HCT116 (cell line): ENCODE data around the gene EIF2B4. TPM values are rescaled to one million over a fixed set of nuclear protein-coding genes. Genes with fewer than 3 reads are reported as not detected.

Experiments
- ATAC-seq: fragments of 200-7000 bp; cut with Tn5 transposase; 2 replicates; pipeline ENCODE4 v1.9.1; 2020; ENCODE audit warnings: mild to moderate bottlenecking, moderate library complexity
- BruUV-seq: library from RNA; stranded (reverse); fragments of 400-500 nt; replicated peaks from 2 replicates; lab custom pipeline; 2021; lab: Mats Ljungman, UMichigan
- CTCF ChIA-PET: fragments of 300-600 bp; sonication (Branson Sonifier 250); formaldehyde crosslinking; loops from one replicate; lab custom pipeline; 2021; ENCODE audit warnings: antibody characterized with exemption; lab: Charles Lee
- POLR2A ChIA-PET: fragments of 300-600, 350-600 bp; sonication (Branson Sonifier 250); formaldehyde crosslinking; loops from one replicate; lab custom pipeline; 2021; ENCODE audit warnings: antibody characterized with exemption; lab: Charles Lee
- RAD21 ChIA-PET, 2 experiments: fragments of 300-600 bp; sonication (Branson Sonifier 250); formaldehyde crosslinking; loops; one replicate each; lab custom pipeline; 2023; ENCODE audit warnings: low total read pairs in 2 of 2; ENCODE audit not compliant: uncharacterized antibody in 2 of 2, unreplicated experiment in 2 of 2, low non-redundant PET in 1 of 2; lab: Charles Lee
- DNase-seq: peaks from one replicate; pipeline ENCODE4 v3.0.0-alpha.2; 2010; ENCODE audit warnings: low read depth, low spot score
- H2AFZ ChIP-seq: fragments of 200-600 bp; shearing (Covaris generic), sonication (generic); 2 replicates; pipeline ENCODE4 v1.6.1; 2017; ENCODE audit warnings: low read depth, mixed run types, mixed read lengths, antibody characterized with exemption, low read length; ENCODE audit not compliant: poor library complexity, severe bottlenecking
- H3K27ac ChIP-seq: 2 replicates; pipeline ENCODE4 v1.5.1; 2012; ENCODE audit warnings: low read depth, low read length
- H3K27me3 ChIP-seq: fragments of 200-600 bp; sonication (generic); 2 replicates; pipeline ENCODE4 v1.6.1; 2016; ENCODE audit warnings: mixed run types, low read length, mixed read lengths; ENCODE audit not compliant: insufficient read depth
- H3K36me3 ChIP-seq, 2 experiments: fragments of 200-500 bp in 1 of 2; fragments of 200-600 bp in 1 of 2; sonication (Bioruptor generic) in 1 of 2; sonication (generic) in 1 of 2; 2 replicates each; pipeline versions ENCODE4 v1.5.1 to v1.6.1; 2014 to 2016; ENCODE audit warnings: low read length in 2 of 2, inconsistent platforms in 1 of 2, mixed read lengths in 1 of 2, mixed run types in 1 of 2; ENCODE audit not compliant: insufficient read depth in 2 of 2, control insufficient read depth in 1 of 2
- H3K4me1 ChIP-seq, 2 experiments: fragments of 200-600 bp in 1 of 2; sonication (generic) in 1 of 2; 2 replicates each; pipeline versions ENCODE4 v1.5.1 to v1.6.1; 2012 to 2017; ENCODE audit warnings: low read length in 2 of 2, inconsistent platforms in 1 of 2, mild to moderate bottlenecking in 1 of 2, mixed read lengths in 1 of 2, mixed run types in 1 of 2, moderate library complexity in 1 of 2; ENCODE audit not compliant: insufficient read depth in 2 of 2, control insufficient read depth in 1 of 2
- H3K4me2 ChIP-seq: fragments of 200-600 bp; sonication (generic); 2 replicates; pipeline ENCODE4 v1.6.1; 2017; ENCODE audit warnings: mixed run types, low read length, mixed read lengths
- H3K4me3 ChIP-seq, 2 experiments: fragments of 200-600 bp in 1 of 2; sonication (generic) in 1 of 2; replicated peaks in 1 of 2; 2 replicates each; pipeline ENCODE4 v1.5.1; 2011 to 2016; ENCODE audit warnings: low read length in 2 of 2, control low read depth in 1 of 2, low read depth in 1 of 2, mild to moderate bottlenecking in 1 of 2, mixed read lengths in 1 of 2, mixed run types in 1 of 2
- H3K79me2 ChIP-seq: fragments of 200-600 bp; sonication (generic); 2 replicates; pipeline ENCODE4 v1.6.1; 2017; ENCODE audit warnings: mild to moderate bottlenecking, mixed run types, low read length, moderate library complexity, mixed read lengths; ENCODE audit not compliant: insufficient read depth
- H3K9ac ChIP-seq: fragments of 200-600 bp; sonication (generic); 2 replicates; pipeline ENCODE4 v1.6.1; 2016; ENCODE audit warnings: low read length, mixed read lengths
- H3K9me2 ChIP-seq: fragments of 200-600 bp; sonication (generic), shearing (Covaris generic); 2 replicates; pipeline ENCODE4 v1.6.1; 2017; ENCODE audit warnings: mixed run types, mild to moderate bottlenecking, moderate library complexity; ENCODE audit not compliant: insufficient read depth
- H3K9me3 ChIP-seq, 2 experiments: fragments of 200-500 bp in 1 of 2; fragments of 200-600 bp in 1 of 2; sonication (Bioruptor generic) in 1 of 2; sonication (generic) in 1 of 2; 2 replicates each; pipeline ENCODE4 v1.6.1; 2014 to 2017; ENCODE audit warnings: low read length in 2 of 2, mixed read lengths in 2 of 2, inconsistent platforms in 1 of 2, low read depth in 1 of 2, mild to moderate bottlenecking in 1 of 2, mixed run types in 1 of 2, moderate library complexity in 1 of 2; ENCODE audit not compliant: control insufficient read depth in 1 of 2, insufficient read depth in 1 of 2
- H4K20me1 ChIP-seq: fragments of 200-600 bp; sonication (generic), shearing (Covaris generic); 2 replicates; pipeline ENCODE4 v1.6.1; 2017; ENCODE audit warnings: mixed run types, mild to moderate bottlenecking, moderate library complexity; ENCODE audit not compliant: insufficient read depth
- CEBPB ChIP-seq: IDR thresholded peaks from 2 replicates; pipeline ENCODE4 v1.6.1; 2012; ENCODE audit warnings: low read depth
- CTCF ChIP-seq, 3 experiments: fragments of 200-600 bp in 1 of 3; sonication (generic) in 1 of 3; IDR thresholded peaks in 2 of 3; conservative IDR thresholded peaks in 1 of 3; 2 replicates each; pipeline ENCODE4 v1.5.1; 2012 to 2017; ENCODE audit warnings: low read depth in 2 of 3, low read length in 2 of 3, antibody characterized with exemption in 1 of 3, borderline replicate concordance in 1 of 3, control low read depth in 1 of 3, mild to moderate bottlenecking in 1 of 3, mixed read lengths in 1 of 3, mixed run types in 1 of 3, moderate library complexity in 1 of 3; ENCODE audit not compliant: insufficient read depth in 1 of 3
- FOSL1 ChIP-seq: IDR thresholded peaks from 2 replicates; pipeline ENCODE4 v1.6.1; 2012; ENCODE audit warnings: low read depth
- JUND ChIP-seq: IDR thresholded peaks from 2 replicates; pipeline ENCODE4 v1.6.1; 2012
- POLR2A ChIP-seq: IDR thresholded peaks from 2 replicates; pipeline ENCODE4 v1.7.0; 2011; ENCODE audit warnings: borderline replicate concordance; ENCODE audit not compliant: insufficient read depth, insufficient read length; ENCODE audit errors: extremely low read depth
- POLR2AphosphoS5 ChIP-seq: IDR thresholded peaks from 2 replicates; pipeline ENCODE4 v1.6.1; 2011; ENCODE audit warnings: mild to moderate bottlenecking, low read depth, low read length, moderate library complexity
- TCF7L2 ChIP-seq: IDR thresholded peaks from 2 replicates; pipeline ENCODE4 v1.7.0; 2011; ENCODE audit warnings: borderline replicate concordance, inconsistent platforms; ENCODE audit not compliant: insufficient read depth, insufficient read length; ENCODE audit errors: extremely low read depth
- ZBTB33 ChIP-seq: IDR thresholded peaks from 2 replicates; pipeline ENCODE4 v1.6.1; 2011; ENCODE audit warnings: mild to moderate bottlenecking, low read length, moderate library complexity; ENCODE audit not compliant: insufficient replicate concordance; ENCODE audit errors: extremely low read depth
- ZFX ChIP-seq: fragments of 450-650 bp; IDR thresholded peaks from 2 replicates; pipeline ENCODE4 v1.6.1; 2017
- intact Hi-C: fragments of 100-400 bp; cut with micrococcal nuclease; formaldehyde crosslinking; loops from 2 replicates; pipeline ENCODE4 v1.10.0; 2022
- total RNA-seq: library from RNA; stranded (reverse); gene quantifications from one replicate; pipeline ENCODE4 v1.2.1, GENCODE V29; 2021; ENCODE audit not compliant: unreplicated experiment

Gene EIF2B4
- total RNA-seq, 1 experiment from 2014 or later: 43.8 TPM

DNA sequence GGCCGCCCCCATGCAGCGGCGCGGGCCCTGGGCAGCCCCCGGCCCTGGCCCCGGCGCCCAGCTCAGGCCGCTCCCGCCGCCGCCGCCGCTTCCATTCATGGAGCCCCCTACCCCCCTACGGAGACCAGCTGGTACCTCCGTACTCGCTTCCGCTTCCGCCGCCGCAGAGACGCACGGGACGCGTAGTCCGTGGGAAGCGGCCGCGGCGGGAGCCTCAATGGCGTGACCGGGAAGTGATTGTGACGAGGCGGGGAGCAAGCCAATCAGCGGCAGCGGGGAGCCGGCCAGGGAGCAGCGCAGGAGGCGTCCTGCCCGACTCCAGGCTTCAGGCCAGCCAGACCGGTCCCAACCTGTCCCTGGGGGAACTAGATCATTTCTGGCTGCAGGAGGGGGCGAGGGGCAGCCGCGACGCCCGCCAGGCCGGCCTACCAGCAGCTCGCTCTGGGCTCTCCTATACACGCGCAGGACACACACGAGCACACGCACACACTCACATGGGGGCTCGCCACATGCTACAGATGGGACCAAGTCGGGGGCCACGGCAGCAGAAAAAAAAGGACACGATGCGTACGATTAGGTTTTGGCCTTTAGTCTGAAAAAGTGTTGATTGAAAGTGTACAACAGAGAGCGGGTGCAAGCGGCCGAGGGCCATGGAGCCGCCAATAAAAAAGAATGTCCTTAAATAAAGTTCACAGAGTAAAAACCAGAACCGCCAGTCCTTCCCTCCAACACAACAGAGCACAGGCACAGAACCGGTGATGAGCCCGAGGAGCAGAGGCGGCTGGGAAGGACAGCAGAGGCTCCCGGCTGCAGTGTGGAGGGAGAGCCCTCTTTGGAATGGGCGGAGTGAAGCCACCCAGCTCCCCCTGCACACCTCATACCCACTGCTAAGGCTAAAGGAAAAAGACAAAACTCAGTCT, 10.7 kb upstream of the EIF2B4 start, which contains the start of gene ZNF513 (continued):
- TF ChIP-seq ZBTB33 (peak; percentile 25), FOSL1 (no peak)

DNA sequence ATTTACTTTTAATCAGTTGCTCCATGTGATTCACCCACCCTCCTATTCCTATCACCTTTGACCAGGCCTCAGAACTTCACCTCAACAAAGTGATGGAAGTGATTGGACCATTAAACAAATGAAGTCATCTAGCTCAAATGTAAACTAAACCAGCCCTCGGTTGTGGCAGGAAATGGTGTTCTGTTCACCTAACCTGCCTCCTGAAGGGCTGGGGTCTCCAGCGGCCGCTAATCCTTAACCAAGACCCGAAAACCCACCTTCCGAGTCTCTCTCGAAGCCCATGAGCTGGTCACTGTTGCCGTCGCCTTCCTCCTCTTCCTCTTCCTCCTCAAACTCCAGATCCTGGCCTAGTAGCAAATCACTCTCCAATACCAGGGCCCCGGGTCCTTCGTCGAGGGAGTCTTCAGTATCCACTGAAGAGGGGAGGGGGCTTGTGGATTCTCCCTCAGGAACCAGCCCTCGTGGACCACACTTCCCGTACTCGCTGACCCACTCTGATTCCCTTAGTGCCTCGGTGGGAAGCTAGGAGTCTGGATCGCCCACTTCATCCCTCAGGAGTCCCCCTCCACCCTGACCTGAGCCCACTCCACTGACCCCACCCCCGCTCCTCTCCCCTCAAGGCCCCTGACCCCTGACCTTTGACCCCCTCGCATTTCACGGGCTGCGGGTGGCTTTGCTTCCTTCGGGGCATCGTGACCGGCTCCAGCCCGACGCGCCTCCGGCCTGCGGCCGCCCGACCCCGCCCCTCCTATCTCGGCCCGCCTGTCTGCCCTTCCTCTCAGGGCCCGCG, 9.9 kb upstream of the EIF2B4 start:
- BruUV-seq: TSS peak; percentile 25
- H3K27ac ChIP-seq: peak overlapping the region; percentile 67
- ATAC-seq (peak; percentile 63), DNase-seq (no peak)
- H4K20me1 ChIP-seq: no peaks in the 10 kb centered on the region
- H3K4me3 ChIP-seq: peak overlapping the region; percentile 72 to 80
- H3K27me3 ChIP-seq: no peaks in the 10 kb centered on the region
- TF ChIP-seq TCF7L2 (no peak), POLR2A (peak; percentile 33), POLR2AphosphoS5 (peak; percentile 56; the same call in 1 of the 2 replicates), ZFX (peak; percentile 59), JUND (no peak), CTCF (IDR thresholded peaks at IDR 0.05 in 2 of 3, conservative IDR thresholded peaks at IDR 0.05 in 1 of 3; ENCODE audit: borderline replicate concordance in 1 of 3, insufficient read depth in 1 of 3, low read depth in 2 of 3, low read length in 2 of 3) (no peak), ZBTB33 (no peak), CEBPB (no peak)
- peaks cover 3 to 27% of the 10 kb centered on the region in 2 experiments; a peak in 3 of 4 replicates for H3K4me1 ChIP-seq
- H3K9me3 ChIP-seq: no peaks in the 10 kb centered on the region
- ChIA-PET POLR2A (interaction anchor here (1.0 to 1.7 kb wide), 3 partner anchors 9 to 14 kb away, joined by 3 to 6 read pairs (median 5); partner anchors contain the start of genes EIF2B4 and SNX17), CTCF (interaction anchor here (1.0 to 2.2 kb wide), 4 partner anchors 9 to 303 kb away, joined by 3 to 7 read pairs (median 6); partner anchors contain the start of gene EIF2B4), RAD21 (no interaction called here)
- H3K9me2 ChIP-seq: no peaks in the 10 kb centered on the region
- peak overlapping the region; percentile 99 for H3K4me2 ChIP-seq
- H2AFZ ChIP-seq: no peak overlapping the region
- intact Hi-C loops: loop anchor here (1.0 kb wide), 1 partner anchor 10 kb away; the partner anchor contains the start of genes EIF2B4 and SNX17
- peaks cover 31 to 59% of the 10 kb centered on the region in 2 experiments; a peak in 3 of 4 replicates for H3K36me3 ChIP-seq
- peak overlapping the region; percentile 80 for H3K9ac ChIP-seq
- H3K79me2 ChIP-seq: peaks cover 24% of the 10 kb centered on the region
